ENCODE results near the gene KIDINS220.

KIDINS220 gene

DNA sequence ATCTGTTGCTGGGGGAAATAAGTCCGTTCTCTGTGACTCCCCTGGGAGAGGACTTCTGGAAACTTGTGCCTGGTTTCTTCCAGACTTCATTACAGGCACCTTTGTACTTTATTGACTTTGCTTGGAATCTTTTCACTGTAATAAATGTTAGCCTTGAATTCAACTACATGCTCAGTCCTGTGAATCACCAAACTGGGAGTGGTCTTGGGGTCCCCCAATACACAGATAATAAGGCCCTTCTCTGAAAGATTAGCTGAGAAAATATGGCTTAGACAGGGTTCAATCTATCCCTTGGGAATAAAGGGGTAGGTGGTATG lies 48.7 kb upstream of the KIDINS220 start:
- TF ChIP-seq SNAI2 (CRISPR knock-in tag; IDR thresholded peaks at IDR 0.05) (no peak), ZNF8 (CRISPR knock-in tag; IDR thresholded peaks at IDR 0.05) (no peak), CSDC2 (CRISPR knock-in tag; IDR thresholded peaks at IDR 0.05) (no peak), ZC3H10 (CRISPR knock-in tag; IDR thresholded peaks at IDR 0.05) (no peak), ISL1 (CRISPR knock-in tag; IDR thresholded peaks at IDR 0.05) (no peak), TOX (CRISPR knock-in tag; IDR thresholded peaks at IDR 0.05; ENCODE audit: borderline replicate concordance) (no peak), GLIS3 (CRISPR knock-in tag; IDR thresholded peaks at IDR 0.05) (no peak), ZFP30 (CRISPR knock-in tag; IDR thresholded peaks at IDR 0.05) (no peak), ESRRG (CRISPR knock-in tag; IDR thresholded peaks at IDR 0.05) (no peak), TCF4 (CRISPR knock-in tag; IDR thresholded peaks at IDR 0.05; ENCODE audit: borderline replicate concordance) (no peak), ARNTL (CRISPR knock-in tag; IDR thresholded peaks at IDR 0.05; ENCODE audit: borderline replicate concordance, low read depth) (no peak)
- TF ChIP-seq, protein P1, sequence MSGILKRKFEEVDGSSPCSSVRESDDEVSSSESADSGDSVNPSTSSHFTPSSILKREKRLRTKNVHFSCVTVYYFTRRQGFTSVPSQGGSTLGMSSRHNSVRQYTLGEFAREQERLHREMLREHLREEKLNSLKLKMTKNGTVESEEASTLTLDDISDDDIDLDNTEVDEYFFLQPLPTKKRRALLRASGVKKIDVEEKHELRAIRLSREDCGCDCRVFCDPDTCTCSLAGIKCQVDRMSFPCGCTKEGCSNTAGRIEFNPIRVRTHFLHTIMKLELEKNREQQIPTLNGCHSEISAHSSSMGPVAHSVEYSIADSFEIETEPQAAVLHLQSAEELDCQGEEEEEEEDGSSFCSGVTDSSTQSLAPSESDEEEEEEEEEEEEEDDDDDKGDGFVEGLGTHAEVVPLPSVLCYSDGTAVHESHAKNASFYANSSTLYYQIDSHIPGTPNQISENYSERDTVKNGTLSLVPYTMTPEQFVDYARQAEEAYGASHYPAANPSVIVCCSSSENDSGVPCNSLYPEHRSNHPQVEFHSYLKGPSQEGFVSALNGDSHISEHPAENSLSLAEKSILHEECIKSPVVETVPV (CRISPR knock-in tag; IDR thresholded peaks at IDR 0.05): no peak
- ATAC-seq: no peak

DNA sequence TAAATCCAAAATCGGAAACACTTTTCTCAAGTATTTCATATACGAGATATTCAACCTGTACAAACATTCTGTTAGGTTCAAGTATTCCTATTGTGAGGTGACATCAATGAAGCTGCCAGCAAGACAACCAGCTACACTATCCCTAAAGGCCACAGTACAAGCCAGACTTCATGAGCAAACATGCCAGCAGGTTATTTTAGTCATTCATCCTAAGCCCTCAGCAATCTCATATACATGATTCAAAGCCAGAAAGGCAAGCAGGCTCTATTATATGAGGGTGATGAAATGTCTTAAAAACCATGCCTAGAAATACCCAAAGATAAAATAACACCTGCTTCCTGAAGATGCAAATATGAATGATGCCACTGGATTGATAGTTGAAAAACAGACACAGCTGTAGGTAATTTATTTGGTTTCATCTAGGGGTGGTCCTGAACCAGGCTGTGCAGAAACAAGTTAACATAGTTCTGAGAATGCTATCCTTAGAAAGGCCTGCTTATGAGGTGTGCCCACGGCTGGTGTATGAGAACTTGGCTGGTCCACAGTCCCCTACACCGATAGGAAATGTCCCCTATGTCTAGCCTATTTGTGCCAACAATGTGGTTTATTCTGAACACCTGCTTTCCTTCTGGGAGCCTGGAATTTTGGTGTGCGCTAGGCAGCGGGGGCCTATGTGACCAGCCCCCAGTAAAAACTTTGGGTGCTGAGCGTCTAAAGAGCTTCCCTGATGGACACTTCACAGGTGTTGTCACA lies 48.2 kb upstream of the KIDINS220 start:
- no peak for TF ChIP-seq PPARA (CRISPR knock-in tag; IDR thresholded peaks at IDR 0.05; ENCODE audit: borderline replicate concordance)
- no peak for ATAC-seq

DNA sequence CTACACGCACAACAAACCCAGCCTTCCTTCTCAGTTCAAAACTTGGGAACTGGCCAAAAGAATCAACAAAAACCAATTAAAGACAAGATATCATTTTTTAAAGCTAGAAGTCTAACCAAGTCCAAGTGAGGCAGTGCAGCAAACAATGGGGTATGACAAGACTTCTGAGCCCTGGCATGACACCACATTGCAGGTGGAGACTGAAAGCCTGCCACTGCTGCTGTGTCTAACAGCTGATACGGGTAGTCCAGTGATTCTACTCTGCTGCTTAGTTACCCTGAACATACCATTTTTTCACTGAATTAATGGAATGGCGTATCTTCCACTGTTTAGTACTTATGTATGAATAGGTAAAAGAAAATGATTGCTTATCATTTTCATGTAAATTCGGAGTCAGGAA lies 47.4 kb upstream of the KIDINS220 start:
- ATAC-seq: no peak
- no peak for TF ChIP-seq PPARA (CRISPR knock-in tag; IDR thresholded peaks at IDR 0.05; ENCODE audit: borderline replicate concordance)
- TF ChIP-seq, protein P2, sequence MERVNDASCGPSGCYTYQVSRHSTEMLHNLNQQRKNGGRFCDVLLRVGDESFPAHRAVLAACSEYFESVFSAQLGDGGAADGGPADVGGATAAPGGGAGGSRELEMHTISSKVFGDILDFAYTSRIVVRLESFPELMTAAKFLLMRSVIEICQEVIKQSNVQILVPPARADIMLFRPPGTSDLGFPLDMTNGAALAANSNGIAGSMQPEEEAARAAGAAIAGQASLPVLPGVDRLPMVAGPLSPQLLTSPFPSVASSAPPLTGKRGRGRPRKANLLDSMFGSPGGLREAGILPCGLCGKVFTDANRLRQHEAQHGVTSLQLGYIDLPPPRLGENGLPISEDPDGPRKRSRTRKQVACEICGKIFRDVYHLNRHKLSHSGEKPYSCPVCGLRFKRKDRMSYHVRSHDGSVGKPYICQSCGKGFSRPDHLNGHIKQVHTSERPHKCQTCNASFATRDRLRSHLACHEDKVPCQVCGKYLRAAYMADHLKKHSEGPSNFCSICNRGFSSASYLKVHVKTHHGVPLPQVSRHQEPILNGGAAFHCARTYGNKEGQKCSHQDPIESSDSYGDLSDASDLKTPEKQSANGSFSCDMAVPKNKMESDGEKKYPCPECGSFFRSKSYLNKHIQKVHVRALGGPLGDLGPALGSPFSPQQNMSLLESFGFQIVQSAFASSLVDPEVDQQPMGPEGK (CRISPR knock-in tag; IDR thresholded peaks at IDR 0.05; ENCODE audit: borderline replicate concordance): no peak
- TF ChIP-seq GLIS3 (CRISPR knock-in tag; IDR thresholded peaks at IDR 0.05): no peak
- no peak for TF ChIP-seq SNAI2 (CRISPR knock-in tag; IDR thresholded peaks at IDR 0.05)
- TF ChIP-seq, protein P1 (CRISPR knock-in tag; IDR thresholded peaks at IDR 0.05): no peak
- TF ChIP-seq BACH2 (CRISPR knock-in tag; IDR thresholded peaks at IDR 0.05; ENCODE audit: borderline replicate concordance): no peak
- TF ChIP-seq ESRRG (CRISPR knock-in tag; IDR thresholded peaks at IDR 0.05): no peak
- no peak for TF ChIP-seq ZC3H10 (CRISPR knock-in tag; IDR thresholded peaks at IDR 0.05)
- no peak for TF ChIP-seq ZNF8 (CRISPR knock-in tag; IDR thresholded peaks at IDR 0.05)
- TF ChIP-seq, protein P3, sequence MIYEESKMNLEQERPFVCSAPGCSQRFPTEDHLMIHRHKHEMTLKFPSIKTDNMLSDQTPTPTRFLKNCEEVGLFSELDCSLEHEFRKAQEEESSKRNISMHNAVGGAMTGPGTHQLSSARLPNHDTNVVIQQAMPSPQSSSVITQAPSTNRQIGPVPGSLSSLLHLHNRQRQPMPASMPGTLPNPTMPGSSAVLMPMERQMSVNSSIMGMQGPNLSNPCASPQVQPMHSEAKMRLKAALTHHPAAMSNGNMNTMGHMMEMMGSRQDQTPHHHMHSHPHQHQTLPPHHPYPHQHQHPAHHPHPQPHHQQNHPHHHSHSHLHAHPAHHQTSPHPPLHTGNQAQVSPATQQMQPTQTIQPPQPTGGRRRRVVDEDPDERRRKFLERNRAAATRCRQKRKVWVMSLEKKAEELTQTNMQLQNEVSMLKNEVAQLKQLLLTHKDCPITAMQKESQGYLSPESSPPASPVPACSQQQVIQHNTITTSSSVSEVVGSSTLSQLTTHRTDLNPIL (CRISPR knock-in tag; IDR thresholded peaks at IDR 0.05; ENCODE audit: low read depth): no peak
- TF ChIP-seq, protein P4, sequence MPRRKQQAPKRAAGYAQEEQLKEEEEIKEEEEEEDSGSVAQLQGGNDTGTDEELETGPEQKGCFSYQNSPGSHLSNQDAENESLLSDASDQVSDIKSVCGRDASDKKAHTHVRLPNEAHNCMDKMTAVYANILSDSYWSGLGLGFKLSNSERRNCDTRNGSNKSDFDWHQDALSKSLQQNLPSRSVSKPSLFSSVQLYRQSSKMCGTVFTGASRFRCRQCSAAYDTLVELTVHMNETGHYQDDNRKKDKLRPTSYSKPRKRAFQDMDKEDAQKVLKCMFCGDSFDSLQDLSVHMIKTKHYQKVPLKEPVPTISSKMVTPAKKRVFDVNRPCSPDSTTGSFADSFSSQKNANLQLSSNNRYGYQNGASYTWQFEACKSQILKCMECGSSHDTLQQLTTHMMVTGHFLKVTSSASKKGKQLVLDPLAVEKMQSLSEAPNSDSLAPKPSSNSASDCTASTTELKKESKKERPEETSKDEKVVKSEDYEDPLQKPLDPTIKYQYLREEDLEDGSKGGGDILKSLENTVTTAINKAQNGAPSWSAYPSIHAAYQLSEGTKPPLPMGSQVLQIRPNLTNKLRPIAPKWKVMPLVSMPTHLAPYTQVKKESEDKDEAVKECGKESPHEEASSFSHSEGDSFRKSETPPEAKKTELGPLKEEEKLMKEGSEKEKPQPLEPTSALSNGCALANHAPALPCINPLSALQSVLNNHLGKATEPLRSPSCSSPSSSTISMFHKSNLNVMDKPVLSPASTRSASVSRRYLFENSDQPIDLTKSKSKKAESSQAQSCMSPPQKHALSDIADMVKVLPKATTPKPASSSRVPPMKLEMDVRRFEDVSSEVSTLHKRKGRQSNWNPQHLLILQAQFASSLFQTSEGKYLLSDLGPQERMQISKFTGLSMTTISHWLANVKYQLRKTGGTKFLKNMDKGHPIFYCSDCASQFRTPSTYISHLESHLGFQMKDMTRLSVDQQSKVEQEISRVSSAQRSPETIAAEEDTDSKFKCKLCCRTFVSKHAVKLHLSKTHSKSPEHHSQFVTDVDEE (CRISPR knock-in tag; IDR thresholded peaks at IDR 0.05): no peak
- no peak for TF ChIP-seq ISL1 (CRISPR knock-in tag; IDR thresholded peaks at IDR 0.05)
- TF ChIP-seq RARB (CRISPR knock-in tag; IDR thresholded peaks at IDR 0.05): no peak
- no peak for TF ChIP-seq ZNF70 (CRISPR knock-in tag; IDR thresholded peaks at IDR 0.05)
- TF ChIP-seq TOX (CRISPR knock-in tag; IDR thresholded peaks at IDR 0.05; ENCODE audit: borderline replicate concordance): no peak
- no peak for TF ChIP-seq ARNTL (CRISPR knock-in tag; IDR thresholded peaks at IDR 0.05; ENCODE audit: borderline replicate concordance, low read depth)
- TF ChIP-seq OSR1 (CRISPR knock-in tag; IDR thresholded peaks at IDR 0.05): no peak
- TF ChIP-seq TCF4 (CRISPR knock-in tag; IDR thresholded peaks at IDR 0.05; ENCODE audit: borderline replicate concordance): no peak
